ENCODE results near the gene CFB.
"Not testable (repeated sequence)": the region's sequence is repeated elsewhere in the genome, so short reads cannot be mapped to it uniquely, and the experiment has no call there.

DNA sequence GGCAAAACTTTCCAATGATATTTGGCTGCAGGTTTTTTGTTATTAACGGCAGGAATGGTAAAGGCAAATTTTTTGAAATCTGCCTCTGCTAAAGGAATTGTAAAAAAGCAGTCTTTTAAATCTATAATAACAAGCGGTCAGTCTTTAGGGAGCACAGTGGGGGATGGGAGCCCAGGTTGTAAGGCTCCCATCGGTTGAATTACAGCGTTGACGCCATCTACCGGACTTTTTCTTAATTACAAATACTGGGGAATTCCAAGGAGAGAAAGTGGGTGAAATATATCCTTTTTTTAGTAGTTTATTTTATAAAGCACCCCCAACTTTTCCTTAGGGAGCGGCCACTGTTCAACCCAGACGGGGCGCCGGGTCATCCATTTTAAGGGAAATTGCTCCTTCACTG is 43.5 kb downstream of the CFB start:
- TF ChIP-seq, protein P1, sequence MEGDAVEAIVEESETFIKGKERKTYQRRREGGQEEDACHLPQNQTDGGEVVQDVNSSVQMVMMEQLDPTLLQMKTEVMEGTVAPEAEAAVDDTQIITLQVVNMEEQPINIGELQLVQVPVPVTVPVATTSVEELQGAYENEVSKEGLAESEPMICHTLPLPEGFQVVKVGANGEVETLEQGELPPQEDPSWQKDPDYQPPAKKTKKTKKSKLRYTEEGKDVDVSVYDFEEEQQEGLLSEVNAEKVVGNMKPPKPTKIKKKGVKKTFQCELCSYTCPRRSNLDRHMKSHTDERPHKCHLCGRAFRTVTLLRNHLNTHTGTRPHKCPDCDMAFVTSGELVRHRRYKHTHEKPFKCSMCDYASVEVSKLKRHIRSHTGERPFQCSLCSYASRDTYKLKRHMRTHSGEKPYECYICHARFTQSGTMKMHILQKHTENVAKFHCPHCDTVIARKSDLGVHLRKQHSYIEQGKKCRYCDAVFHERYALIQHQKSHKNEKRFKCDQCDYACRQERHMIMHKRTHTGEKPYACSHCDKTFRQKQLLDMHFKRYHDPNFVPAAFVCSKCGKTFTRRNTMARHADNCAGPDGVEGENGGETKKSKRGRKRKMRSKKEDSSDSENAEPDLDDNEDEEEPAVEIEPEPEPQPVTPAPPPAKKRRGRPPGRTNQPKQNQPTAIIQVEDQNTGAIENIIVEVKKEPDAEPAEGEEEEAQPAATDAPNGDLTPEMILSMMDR (IDR thresholded peaks at IDR 0.05; ENCODE audit: extremely low read depth in 1 of 2, insufficient read depth in 1 of 2, low read depth in 1 of 2, low read length in 2 of 2), result not testable (repeated sequence)
- TF ChIP-seq EZH2 (IDR thresholded peaks at IDR 0.05; ENCODE audit: borderline replicate concordance, low read depth, low read length, severe bottlenecking), result not testable (repeated sequence)
